Bronchial epithelial cell (primary cell): Measurements from ENCODE around the gene GASK1B. TPM values are rescaled to one million over a fixed set of nuclear protein-coding genes. Genes with fewer than 3 reads are reported as not detected.

Experiments
- DNase-seq: peaks from one replicate; pipeline ENCODE4 v3.0.0-alpha.2; 2010; ENCODE audit warnings: low read depth
- FAIRE-seq: peaks from 2 replicates; lab custom pipeline; 2011; peaks lifted over from hg19 to GRCh38; lab: Jason Lieb, UNC
- H3K27me3 ChIP-seq: 2 replicates; pipeline ENCODE4 v1.5.1; 2011; ENCODE audit warnings: low read length; ENCODE audit not compliant: control insufficient read depth, insufficient read depth
- H3K36me3 ChIP-seq: 2 replicates; pipeline ENCODE4 v1.5.1; 2011; ENCODE audit warnings: low read length; ENCODE audit not compliant: control insufficient read depth, insufficient read depth
- H3K4me3 ChIP-seq: 2 replicates; pipeline ENCODE4 v1.5.1; 2011; ENCODE audit warnings: mild to moderate bottlenecking, low read depth, low read length, control low read depth
- total RNA-seq: library from RNA; depleted of rRNA; stranded (reverse); fragments of >200 nt; gene quantifications from 2 replicates; pipeline ENCODE4 v1.2.1, GENCODE V29; 2014
- TF ChIP-seq, protein P1 (sequence below): IDR thresholded peaks from 2 replicates; pipeline ENCODE4 v1.5.1; 2011; ENCODE audit warnings: mild to moderate bottlenecking, moderate library complexity, low read length, control low read depth, inconsistent platforms; ENCODE audit not compliant: insufficient read depth, severe bottlenecking

GASK1B gene
- total RNA-seq, 1 donor from 2014 or later: 2.1 TPM

DNA sequence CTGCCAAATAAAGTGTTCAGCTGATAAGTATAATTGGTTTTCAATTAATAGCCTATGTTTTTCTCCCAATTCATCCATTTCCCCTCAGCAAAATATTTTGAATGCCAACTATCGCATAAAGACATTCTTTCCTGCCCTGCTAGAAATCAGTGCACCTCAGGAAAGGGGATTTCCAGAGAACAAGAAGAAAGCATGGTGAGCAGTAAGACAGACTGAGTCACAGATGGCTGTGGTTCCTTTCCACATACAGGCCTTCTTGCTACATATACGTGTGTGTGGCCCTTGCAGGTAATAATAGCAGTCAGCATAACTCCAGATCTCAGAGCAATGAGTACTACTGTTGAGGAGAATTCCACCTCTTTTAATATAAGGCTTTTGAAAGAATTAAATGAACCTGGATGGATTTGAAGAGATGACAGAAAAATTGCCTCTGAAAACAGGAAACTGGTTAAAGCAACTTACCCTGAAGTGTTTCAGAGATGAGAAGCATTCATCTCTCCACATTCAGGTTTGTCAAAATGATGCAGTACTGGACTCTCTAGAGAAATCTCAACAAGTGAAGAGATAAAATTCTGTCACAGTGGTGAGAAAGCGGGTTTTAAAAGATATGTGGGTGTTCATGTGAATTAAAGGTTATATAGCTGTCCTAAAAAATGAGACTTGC is 13.6 kb downstream of the GASK1B start:
- DNase-seq (peak; percentile 94), FAIRE-seq (no peak)
- Histone ChIP-seq H3K27me3 (no peaks in the 10 kb centered on the region), H3K36me3 (no peaks in the 10 kb centered on the region), H3K4me3 (no peak overlapping the region)
- TF ChIP-seq, protein P1, sequence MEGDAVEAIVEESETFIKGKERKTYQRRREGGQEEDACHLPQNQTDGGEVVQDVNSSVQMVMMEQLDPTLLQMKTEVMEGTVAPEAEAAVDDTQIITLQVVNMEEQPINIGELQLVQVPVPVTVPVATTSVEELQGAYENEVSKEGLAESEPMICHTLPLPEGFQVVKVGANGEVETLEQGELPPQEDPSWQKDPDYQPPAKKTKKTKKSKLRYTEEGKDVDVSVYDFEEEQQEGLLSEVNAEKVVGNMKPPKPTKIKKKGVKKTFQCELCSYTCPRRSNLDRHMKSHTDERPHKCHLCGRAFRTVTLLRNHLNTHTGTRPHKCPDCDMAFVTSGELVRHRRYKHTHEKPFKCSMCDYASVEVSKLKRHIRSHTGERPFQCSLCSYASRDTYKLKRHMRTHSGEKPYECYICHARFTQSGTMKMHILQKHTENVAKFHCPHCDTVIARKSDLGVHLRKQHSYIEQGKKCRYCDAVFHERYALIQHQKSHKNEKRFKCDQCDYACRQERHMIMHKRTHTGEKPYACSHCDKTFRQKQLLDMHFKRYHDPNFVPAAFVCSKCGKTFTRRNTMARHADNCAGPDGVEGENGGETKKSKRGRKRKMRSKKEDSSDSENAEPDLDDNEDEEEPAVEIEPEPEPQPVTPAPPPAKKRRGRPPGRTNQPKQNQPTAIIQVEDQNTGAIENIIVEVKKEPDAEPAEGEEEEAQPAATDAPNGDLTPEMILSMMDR: no peak

DNA sequence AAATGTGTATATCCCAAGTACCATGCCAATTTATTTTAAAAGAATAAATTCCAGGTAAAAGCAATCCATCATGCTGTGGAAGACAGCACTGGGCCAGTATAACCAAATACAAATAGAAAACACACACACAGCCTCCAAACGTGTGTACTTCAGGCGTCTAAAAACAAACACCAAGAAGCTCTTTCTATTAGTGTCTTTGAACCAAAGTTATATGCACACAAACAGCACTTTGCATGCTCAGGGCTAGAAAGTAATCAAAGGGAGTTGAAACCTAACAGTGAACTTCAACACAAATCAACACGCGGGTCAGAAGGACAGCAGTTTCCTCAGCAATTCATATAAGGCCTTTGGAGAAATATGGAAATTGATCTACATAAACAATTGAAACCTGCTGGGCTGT is 15.4 kb downstream of the GASK1B start:
- DNase-seq: no peak
- TF ChIP-seq, protein P1: no peak
- Histone ChIP-seq H3K36me3 (no peaks in the 10 kb centered on the region), H3K4me3 (no peak overlapping the region), H3K27me3 (no peaks in the 10 kb centered on the region)
- FAIRE-seq: no peak

DNA sequence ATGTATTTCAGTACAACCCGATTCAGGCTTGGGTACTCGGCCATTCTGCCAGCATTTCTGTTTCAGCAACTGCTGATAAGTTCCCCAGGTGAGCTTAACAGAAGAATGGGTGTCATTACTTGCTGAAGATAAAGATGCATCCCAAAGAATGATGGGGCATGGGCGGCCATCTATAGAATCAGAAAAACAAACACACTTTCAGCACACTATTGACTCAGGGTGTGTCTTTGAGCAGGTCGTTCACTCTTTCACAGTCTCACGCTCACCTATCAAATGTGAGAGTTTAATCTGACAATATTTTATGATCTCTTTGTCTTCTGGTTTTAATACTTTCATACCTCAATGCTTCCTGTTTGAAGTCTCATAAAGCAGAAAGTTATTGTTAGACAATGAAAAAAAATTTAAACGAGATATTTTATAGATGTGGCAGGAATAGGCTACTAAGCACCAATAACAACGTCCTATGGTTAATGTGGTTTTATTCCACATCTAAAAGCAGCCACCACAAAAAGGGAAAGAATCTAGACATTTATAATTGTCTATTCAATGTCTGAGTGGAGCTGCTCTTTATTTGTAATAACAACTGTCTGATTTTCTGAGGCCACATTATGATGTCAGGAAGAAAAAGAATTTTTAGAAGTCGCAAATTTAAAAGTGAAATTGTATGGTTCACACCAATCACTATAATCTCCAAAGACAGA is 17.0 kb downstream of the GASK1B start:
- H3K27me3 ChIP-seq: no peaks in the 10 kb centered on the region
- H3K4me3 ChIP-seq: no peak overlapping the region
- no peaks in the 10 kb centered on the region for H3K36me3 ChIP-seq
- FAIRE-seq: no peak
- TF ChIP-seq, protein P1: no peak
- DNase-seq: no peak

DNA sequence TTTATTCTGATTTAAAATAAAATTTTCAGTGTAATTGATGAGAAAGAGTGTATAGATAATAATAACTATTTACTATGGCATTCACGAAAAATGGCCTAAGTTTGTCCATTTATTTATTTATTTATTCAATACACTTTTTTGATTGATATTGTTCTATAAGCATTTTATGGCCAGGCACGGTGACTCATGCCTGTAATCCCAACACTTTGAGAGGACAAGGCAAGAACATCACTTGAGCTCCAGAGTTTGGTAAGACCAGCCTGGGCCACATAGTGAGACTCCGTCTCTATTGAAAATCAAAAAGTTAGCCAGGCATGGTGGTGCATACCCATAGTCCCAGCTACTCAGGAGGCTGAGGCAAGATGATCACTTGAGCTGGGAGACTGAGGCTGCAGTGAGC is 25.7 kb downstream of the GASK1B start:
- Histone ChIP-seq H3K4me3 (no peak overlapping the region), H3K27me3 (no peaks in the 10 kb centered on the region), H3K36me3 (no peaks in the 10 kb centered on the region)
- FAIRE-seq (no peak), DNase-seq (no peak)
- TF ChIP-seq, protein P1: no peak

DNA sequence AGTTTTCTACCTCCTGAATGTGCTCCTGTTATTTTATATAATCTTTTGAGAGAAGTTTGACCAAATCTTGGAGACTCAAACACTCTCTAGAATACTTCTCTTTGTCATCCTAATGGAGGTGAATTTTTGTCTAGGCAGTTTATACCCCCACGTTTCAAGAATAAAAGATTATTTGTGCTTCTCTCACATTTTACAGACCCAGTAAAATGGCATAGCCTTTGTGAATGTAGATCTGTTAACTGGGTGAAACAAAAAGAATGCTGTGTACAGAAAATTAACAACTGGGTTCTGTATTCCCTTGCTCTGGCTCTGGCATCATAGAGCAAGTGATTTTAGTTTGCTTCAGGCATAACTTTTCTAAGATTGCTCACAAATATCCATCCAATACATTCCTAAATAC is 26.1 kb downstream of the GASK1B start:
- H3K4me3 ChIP-seq: no peak overlapping the region
- H3K36me3 ChIP-seq: no peaks in the 10 kb centered on the region
- no peak for DNase-seq
- no peak for FAIRE-seq
- no peaks in the 10 kb centered on the region for H3K27me3 ChIP-seq
- TF ChIP-seq, protein P1: no peak

DNA sequence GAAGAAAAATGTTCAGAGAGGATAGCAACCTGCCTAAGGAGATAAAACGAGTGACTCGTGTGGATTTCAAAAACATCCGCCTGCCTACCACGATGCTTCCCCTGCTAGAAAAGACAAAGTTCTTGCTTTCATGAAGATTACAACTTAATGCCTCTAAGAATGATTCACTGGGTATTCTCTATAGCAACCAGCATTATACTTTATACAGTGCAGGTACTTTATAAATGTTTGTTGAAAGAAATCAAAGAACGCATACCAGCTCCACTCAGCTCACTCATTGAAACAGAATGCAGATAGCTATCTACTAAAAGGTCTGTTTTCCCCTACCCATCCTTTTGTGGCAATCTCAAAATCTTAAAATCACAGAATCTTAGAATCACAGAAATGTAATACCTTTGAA is 33.7 kb downstream of the GASK1B start:
- TF ChIP-seq, protein P1: no peak
- Histone ChIP-seq H3K4me3 (no peak overlapping the region), H3K27me3 (no peaks in the 10 kb centered on the region), H3K36me3 (no peaks in the 10 kb centered on the region)
- FAIRE-seq: no peak
- DNase-seq: no peak
